ENCODE results near the gene ASL. TPM values are rescaled to one million over a fixed set of nuclear protein-coding genes. Genes with fewer than 3 reads are reported as not detected.

ASL gene
- total RNA-seq, 1 experiment from 2014 or later: 46.9 TPM

Other genes with a start within 250 kb of the ASL start
- gene VKORC1L1, start 202.7 kb upstream of the ASL start, total RNA-seq (2021; ENCODE audit: unreplicated experiment): 30.9 TPM
- gene GUSB, start 93.6 kb upstream of the ASL start, total RNA-seq (2021; ENCODE audit: unreplicated experiment): 31.5 TPM
- 28.4 TPM for gene CRCP, start 39.0 kb downstream of the ASL start, total RNA-seq (2021; ENCODE audit: unreplicated experiment)
- 11.4 TPM for gene TPST1, start 129.5 kb downstream of the ASL start, total RNA-seq (2021; ENCODE audit: unreplicated experiment)